SK-MEL-5 (cell line): ENCODE data around the gene HSF2BP. TPM values are rescaled to one million over a fixed set of nuclear protein-coding genes. Genes with fewer than 3 reads are reported as not detected.

Experiments
- small RNA-seq, 2 experiments: library from RNA; depleted of rRNA; stranded (forward); fragments of <200 nt; gene quantifications; one replicate each; pipeline ENCODE3, GENCODE V24; 2014
- total RNA-seq: library from RNA; depleted of rRNA; stranded (reverse); fragments of >200 nt; shearing (Covaris generic); gene quantifications from 2 replicates; pipeline ENCODE4 v1.2.3, GENCODE V29; 2014; rRNA removed

Gene HSF2BP
- total RNA-seq, 1 experiment from 2014 or later: 0.77 TPM

Small RNAs within 50 kb of the gene (small RNA-seq; reads per million reads assigned to genes)
- gene MIR6070: 0 reads per million in 2 experiments

Other genes with a start within 250 kb of the HSF2BP start
- 2.3 and 3.2 TPM in 2 replicates for gene SIK1, start 232.4 kb downstream of the HSF2BP start, total RNA-seq
- gene RRP1B, start 72 bp upstream of the HSF2BP start, total RNA-seq: 22.9 and 23.5 TPM in 2 replicates
- 63.5 and 69.9 TPM in 2 replicates for gene PDXK, start 59.6 kb upstream of the HSF2BP start, total RNA-seq
- 48.2 and 50.4 TPM in 2 replicates for gene CSTB, start 116.8 kb upstream of the HSF2BP start, total RNA-seq
- 23.1 and 25.7 TPM in 2 replicates for gene RRP1, start 130.1 kb upstream of the HSF2BP start, total RNA-seq
- gene AGPAT3, start 205.7 kb upstream of the HSF2BP start, total RNA-seq: 22.0 and 22.5 TPM in 2 replicates